ENCODE measurements around the gene TTC34. TPM values are rescaled to one million over a fixed set of nuclear protein-coding genes. Genes with fewer than 3 reads are reported as not detected.
"Not testable (repeated sequence)": the region's sequence is repeated elsewhere in the genome, so short reads cannot be mapped to it uniquely, and the experiment has no call there.

Gene TTC34
- total and polyA plus RNA-seq, 9 of the 15 experiments (the other 6 are each of a cell fraction or from before 2014, with no cell fraction given): 0.03 to 0.38 (median 0.05) TPM; not detected in 2

- POLR2A ChIA-PET: interaction anchor here (0.6 to 1.2 kb wide), 3 partner anchors 8 to 763 kb away, joined by 3 to 4 read pairs (median 3); no protein-coding TSS in a partner anchor
- intact Hi-C loops (cut with micrococcal nuclease); H3K36me3 ChIP-seq (ENCODE audit: control insufficient read depth, insufficient read depth, low read length); H4K20me1 ChIP-seq (replicated peaks; ENCODE audit: control insufficient read depth, insufficient read depth, low read length); H3K9ac ChIP-seq (ENCODE audit: insufficient read depth in 1 of 2, low read depth in 2 of 2, low read length in 2 of 2); in situ Hi-C loops (cut with MboI); H3K27ac ChIP-seq (ENCODE audit: extremely low read depth, low read depth, low read length); CTCF ChIA-PET (ENCODE audit: low intra/inter-chr PET ratio); FAIRE-seq; H3K9me3 ChIP-seq (replicated peaks; ENCODE audit: control insufficient read depth, insufficient read depth, low read depth, low read length); H3K4me2 ChIP-seq (ENCODE audit: insufficient read depth, low read length); H2AFZ ChIP-seq (ENCODE audit: low read depth, low read length); H3K79me2 ChIP-seq (ENCODE audit: control insufficient read depth, insufficient read depth, low read length); H3K9me1 ChIP-seq (ENCODE audit: control insufficient read depth, insufficient read depth, low read length); H3K4me1 ChIP-seq (replicated peaks in 1 of 2; ENCODE audit: control insufficient read depth in 2 of 2, insufficient read depth in 2 of 2, low read length in 2 of 2); BruUV-seq (replicated peaks); H3K4me3 ChIP-seq; TF ChIP-seq TEAD4 (CRISPR knock-in tag; IDR thresholded peaks at IDR 0.05; ENCODE audit: borderline replicate concordance): not testable (repeated sequence)
- ATAC-seq: 0 out of 3 replicates have a peak, but pooled peaks have one; percentile 24
- peak; percentile 52 for TF ChIP-seq TCF3 (CRISPR knock-in tag; IDR thresholded peaks at IDR 0.05)
- peak; percentile 34; the same call in 1 of the 2 replicates for TF ChIP-seq CBFA2T2 (conservative IDR thresholded peaks at IDR 0.05)
- 0 out of 2 replicates have a peak, but pooled peaks have one; percentile 22 for TF ChIP-seq SPI1 (IDR thresholded peaks at IDR 0.05; ENCODE audit: borderline replicate concordance, low read depth, low read length)
- peak; percentile 54; the same call in 1 of the 2 replicates for TF ChIP-seq TAL1 (IDR thresholded peaks at IDR 0.05)
- peak; percentile 62 for TF ChIP-seq CBFA2T3 (IDR thresholded peaks at IDR 0.05)
- TF ChIP-seq RCOR1 (IDR thresholded peaks at IDR 0.05; ENCODE audit: borderline replicate concordance in 1 of 2, low read depth in 2 of 2, low read length in 2 of 2): peak in 1 of 2 experiments; percentile 48; a peak in 1 of 4 replicates
- peak; percentile 73 for TF ChIP-seq ARID1B (IDR thresholded peaks at IDR 0.05)
- TF ChIP-seq MTA2 (IDR thresholded peaks at IDR 0.05; ENCODE audit: low read depth): 0 out of 2 replicates have a peak, but pooled peaks have one; percentile 32
- TF ChIP-seq FOSL1 (tag; conservative IDR thresholded peaks at IDR 0.05): peak; percentile 55
- TF ChIP-seq CTBP1 (IDR thresholded peaks at IDR 0.05; ENCODE audit: borderline replicate concordance): peak; percentile 28; the same call in 1 of the 2 replicates
- peak; percentile 49; the same call in 1 of the 2 replicates for TF ChIP-seq TEAD4 (IDR thresholded peaks at IDR 0.05; ENCODE audit: low read length)
- 0 out of 2 replicates have a peak, but pooled peaks have one; percentile 12 for TF ChIP-seq TFAP4 (CRISPR knock-in tag; IDR thresholded peaks at IDR 0.05; ENCODE audit: borderline replicate concordance)
- peaks cover 0 to 20% of the 10 kb centered on the region in 2 experiments; a peak in 3 of 5 replicates for H3K27me3 ChIP-seq (ENCODE audit: control insufficient read depth in 2 of 2, insufficient read depth in 2 of 2, low read length in 2 of 2)
- peak in 1 of 4 experiments; percentile 42 for DNase-seq (ENCODE audit: extremely low read depth in 1 of 4, low spot score in 3 of 4)
- WGBS (ENCODE audit: insufficient coverage, low coverage, missing lambda C conversion rate): 1% methylated on average over 7 of the region's 7 CpGs
Observed at GRCh38 chr1:2625748-2626147, 175.7 kb downstream of the TTC34 start.
